ENCODE results near the gene TRPV4. TPM values are rescaled to one million over a fixed set of nuclear protein-coding genes. Genes with fewer than 3 reads are reported as not detected.

The TRPV4 gene
- total RNA-seq, 1 donor from 2014 or later: 0.56 TPM

DNA sequence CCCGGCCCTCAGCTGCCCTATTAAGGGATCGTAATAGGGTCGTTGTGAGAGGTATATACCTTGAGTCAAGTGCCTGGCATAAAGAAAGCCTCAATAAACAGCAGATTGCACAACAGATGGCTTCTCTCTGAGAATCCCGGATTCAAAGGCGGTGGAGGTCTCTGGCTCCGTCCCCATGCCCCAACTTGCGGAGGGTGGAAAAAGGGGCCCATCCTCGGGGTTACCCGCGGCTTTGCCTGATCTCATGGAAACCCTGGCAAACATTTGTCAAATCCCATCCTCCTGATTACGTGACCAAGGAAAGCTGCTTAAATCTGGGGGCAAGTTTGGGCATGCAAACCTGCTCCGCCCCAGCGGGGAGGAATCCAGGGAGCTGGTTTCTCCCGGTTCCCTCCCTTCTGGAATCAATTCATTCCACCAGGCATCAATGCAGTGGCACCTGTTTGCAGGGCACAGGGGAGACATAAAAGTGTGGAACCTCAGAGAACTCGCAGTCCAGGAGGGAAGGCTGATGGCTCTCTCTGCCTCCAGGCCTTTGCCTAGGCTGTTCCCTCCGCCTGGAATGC, 12.3 kb downstream of the TRPV4 start:
- H3K4me3 ChIP-seq: no peak overlapping the region
- H3K27ac ChIP-seq: no peak overlapping the region
- H3F3A ChIP-seq (ENCODE audit: low read depth): peaks cover 9% of the 10 kb centered on the region
- peaks cover 3% of the 10 kb centered on the region for H3K4me1 ChIP-seq
- no peak overlapping the region for H2AFZ ChIP-seq (replicated peaks)
- H3K4me2 ChIP-seq: no peak overlapping the region
- no peaks in the 10 kb centered on the region for H4K20me1 ChIP-seq (ENCODE audit: low read depth)
- H3K27me3 ChIP-seq: no peaks in the 10 kb centered on the region
- H3K79me2 ChIP-seq (ENCODE audit: low read depth): no peaks in the 10 kb centered on the region
- Mint-ChIP-seq H3K36me3 (no peaks in the 10 kb centered on the region), H3K4me3 (no peak overlapping the region), H3K9me3 (no peaks in the 10 kb centered on the region), H3K27me3 (ENCODE audit: insufficient read depth, low read depth) (peaks cover 15% of the 10 kb centered on the region), H3K27ac (no peak overlapping the region), H3K4me1 (peaks cover 12% of the 10 kb centered on the region)
- no peaks in the 10 kb centered on the region for H3K9me3 ChIP-seq (ENCODE audit: low read depth)
- TF ChIP-seq EZH2 (IDR thresholded peaks at IDR 0.05): no peak
- TF ChIP-seq EZH2phosphoT487 (IDR thresholded peaks at IDR 0.05): no peak
- TF ChIP-seq, protein P1, sequence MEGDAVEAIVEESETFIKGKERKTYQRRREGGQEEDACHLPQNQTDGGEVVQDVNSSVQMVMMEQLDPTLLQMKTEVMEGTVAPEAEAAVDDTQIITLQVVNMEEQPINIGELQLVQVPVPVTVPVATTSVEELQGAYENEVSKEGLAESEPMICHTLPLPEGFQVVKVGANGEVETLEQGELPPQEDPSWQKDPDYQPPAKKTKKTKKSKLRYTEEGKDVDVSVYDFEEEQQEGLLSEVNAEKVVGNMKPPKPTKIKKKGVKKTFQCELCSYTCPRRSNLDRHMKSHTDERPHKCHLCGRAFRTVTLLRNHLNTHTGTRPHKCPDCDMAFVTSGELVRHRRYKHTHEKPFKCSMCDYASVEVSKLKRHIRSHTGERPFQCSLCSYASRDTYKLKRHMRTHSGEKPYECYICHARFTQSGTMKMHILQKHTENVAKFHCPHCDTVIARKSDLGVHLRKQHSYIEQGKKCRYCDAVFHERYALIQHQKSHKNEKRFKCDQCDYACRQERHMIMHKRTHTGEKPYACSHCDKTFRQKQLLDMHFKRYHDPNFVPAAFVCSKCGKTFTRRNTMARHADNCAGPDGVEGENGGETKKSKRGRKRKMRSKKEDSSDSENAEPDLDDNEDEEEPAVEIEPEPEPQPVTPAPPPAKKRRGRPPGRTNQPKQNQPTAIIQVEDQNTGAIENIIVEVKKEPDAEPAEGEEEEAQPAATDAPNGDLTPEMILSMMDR (IDR thresholded peaks at IDR 0.05): no peak
- no peaks in the 10 kb centered on the region for H3K36me3 ChIP-seq
- no peak for DNase-seq (ENCODE audit: low spot score)
- no peak overlapping the region for H3K9ac ChIP-seq

DNA sequence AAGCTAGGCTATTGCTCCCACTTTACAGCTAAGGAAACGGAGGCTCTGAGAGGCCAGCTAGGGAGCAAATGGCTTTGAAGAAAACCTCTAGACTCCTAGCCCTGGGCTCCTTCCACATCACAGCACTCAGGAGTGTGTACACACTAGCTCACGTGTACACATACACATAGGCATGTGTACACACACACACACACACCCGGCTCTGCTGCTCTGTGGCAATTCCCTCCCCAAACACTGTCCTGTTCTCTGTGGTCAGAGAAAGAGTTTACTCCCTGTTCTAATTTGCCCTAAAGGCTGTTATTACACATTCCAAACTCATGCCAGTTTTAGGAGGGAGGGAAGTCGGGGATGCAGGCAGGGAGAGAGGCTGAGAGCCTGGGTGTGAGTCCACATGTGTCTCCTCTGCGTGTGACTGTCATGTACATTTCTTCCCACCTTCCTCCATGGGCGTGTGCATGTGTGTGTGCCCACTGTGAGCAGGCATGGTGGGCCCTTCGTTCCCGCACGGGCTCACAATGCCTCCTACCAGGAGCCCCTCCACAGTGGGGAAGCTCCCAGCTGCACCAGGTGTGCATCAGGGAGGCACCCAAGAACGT, 14.2 kb downstream of the TRPV4 start:
- H4K20me1 ChIP-seq (ENCODE audit: low read depth): no peaks in the 10 kb centered on the region
- H3K36me3 ChIP-seq: no peaks in the 10 kb centered on the region
- DNase-seq (ENCODE audit: low spot score): no peak
- no peaks in the 10 kb centered on the region for H3K79me2 ChIP-seq (ENCODE audit: low read depth)
- H3F3A ChIP-seq (ENCODE audit: low read depth): peaks cover 9% of the 10 kb centered on the region
- Mint-ChIP-seq H3K4me1 (peaks cover 12% of the 10 kb centered on the region), H3K9me3 (no peaks in the 10 kb centered on the region), H3K27me3 (ENCODE audit: insufficient read depth, low read depth) (peaks cover 12% of the 10 kb centered on the region), H3K36me3 (no peaks in the 10 kb centered on the region), H3K4me3 (no peak overlapping the region), H3K27ac (peak overlapping the region; percentile 92)
- no peak for TF ChIP-seq EZH2 (IDR thresholded peaks at IDR 0.05)
- H2AFZ ChIP-seq (replicated peaks): no peak overlapping the region
- no peaks in the 10 kb centered on the region for H3K9me3 ChIP-seq (ENCODE audit: low read depth)
- H3K9ac ChIP-seq: no peak overlapping the region
- no peak overlapping the region for H3K4me2 ChIP-seq
- no peak overlapping the region for H3K27ac ChIP-seq
- H3K27me3 ChIP-seq: no peaks in the 10 kb centered on the region
- no peak overlapping the region for H3K4me3 ChIP-seq
- H3K4me1 ChIP-seq: peaks cover 3% of the 10 kb centered on the region

DNA sequence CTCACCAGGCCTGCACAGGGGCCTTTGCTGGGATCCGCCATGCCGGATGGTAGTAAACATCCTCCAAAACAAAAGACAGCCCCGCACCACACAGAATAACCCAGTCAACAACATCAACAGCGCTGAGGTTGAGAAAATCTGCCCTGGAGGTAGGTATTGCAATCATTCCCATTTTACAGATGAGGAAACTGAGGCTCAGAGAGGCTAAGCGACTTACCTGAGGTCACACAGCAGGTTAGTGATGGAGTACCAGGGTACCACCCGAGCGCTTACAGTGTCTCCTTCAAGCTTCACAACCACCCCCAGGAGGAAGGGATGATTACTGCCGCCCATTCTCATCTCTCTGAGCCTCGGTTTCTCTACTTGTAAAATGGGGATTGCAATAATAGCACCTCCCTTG, 14.9 kb downstream of the TRPV4 start:
- no peak for DNase-seq (ENCODE audit: low spot score)
- Mint-ChIP-seq H3K27me3 (ENCODE audit: insufficient read depth, low read depth) (peaks cover 12% of the 10 kb centered on the region), H3K27ac (no peak overlapping the region), H3K4me3 (no peak overlapping the region), H3K36me3 (no peaks in the 10 kb centered on the region), H3K9me3 (no peaks in the 10 kb centered on the region), H3K4me1 (peaks cover 7% of the 10 kb centered on the region)
- peaks cover 3% of the 10 kb centered on the region for H3K4me1 ChIP-seq
- no peak overlapping the region for H3K9ac ChIP-seq
- no peaks in the 10 kb centered on the region for H3K27me3 ChIP-seq
- H3K9me3 ChIP-seq (ENCODE audit: low read depth): no peaks in the 10 kb centered on the region
- no peak overlapping the region for H2AFZ ChIP-seq (replicated peaks)
- H4K20me1 ChIP-seq (ENCODE audit: low read depth): no peaks in the 10 kb centered on the region
- H3K36me3 ChIP-seq: no peaks in the 10 kb centered on the region
- no peak overlapping the region for H3K4me2 ChIP-seq
- H3K4me3 ChIP-seq: no peak overlapping the region
- peaks cover 5% of the 10 kb centered on the region for H3F3A ChIP-seq (ENCODE audit: low read depth)
- TF ChIP-seq EZH2 (IDR thresholded peaks at IDR 0.05): no peak
- TF ChIP-seq, protein P1 (IDR thresholded peaks at IDR 0.05): no peak
- TF ChIP-seq EZH2phosphoT487 (IDR thresholded peaks at IDR 0.05): no peak
- no peaks in the 10 kb centered on the region for H3K79me2 ChIP-seq (ENCODE audit: low read depth)
- H3K27ac ChIP-seq: no peak overlapping the region

DNA sequence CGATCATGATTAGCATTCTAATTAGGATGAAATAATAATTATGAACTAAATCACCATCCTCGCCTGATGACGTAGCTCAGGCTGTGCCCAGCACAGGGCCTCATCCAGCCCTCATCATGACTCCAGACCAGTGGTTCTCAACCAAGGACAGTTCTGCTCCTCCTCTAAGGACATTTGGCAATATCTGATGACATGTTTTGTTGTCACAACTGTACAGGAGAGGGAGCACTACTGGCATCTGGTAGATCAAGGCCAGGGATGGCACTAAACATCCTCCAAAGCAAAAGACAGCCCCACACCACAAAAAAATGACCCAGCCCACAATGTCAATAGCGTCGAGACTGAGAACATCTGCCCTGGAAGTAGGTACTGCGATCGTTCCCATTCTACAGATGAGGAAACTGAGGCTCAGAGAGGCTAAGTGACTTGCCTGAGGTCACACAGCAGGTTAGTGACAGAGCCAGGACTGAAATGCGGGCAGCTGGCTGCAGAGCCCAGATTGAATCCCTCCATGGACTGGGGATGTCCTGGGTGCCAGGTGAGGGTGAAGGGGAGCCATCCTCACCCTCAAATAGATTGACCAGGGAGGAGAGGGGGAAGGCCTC, 15.5 kb downstream of the TRPV4 start:
- no peaks in the 10 kb centered on the region for H4K20me1 ChIP-seq (ENCODE audit: low read depth)

More for the DNA sequence above, 15.5 kb downstream of the TRPV4 start:
- Histone ChIP-seq H3K36me3 (no peaks in the 10 kb centered on the region), H3K4me1 (peaks cover 3% of the 10 kb centered on the region), H3F3A (ENCODE audit: low read depth) (peaks cover 3% of the 10 kb centered on the region), H3K4me2 (no peak overlapping the region), H3K79me2 (ENCODE audit: low read depth) (no peaks in the 10 kb centered on the region), H3K27me3 (no peaks in the 10 kb centered on the region), H3K4me3 (no peak overlapping the region), H3K9me3 (ENCODE audit: low read depth) (no peaks in the 10 kb centered on the region), H2AFZ (replicated peaks) (no peak overlapping the region), H3K27ac (no peak overlapping the region), H3K9ac (no peak overlapping the region)
- Mint-ChIP-seq H3K9me3 (no peaks in the 10 kb centered on the region), H3K4me1 (peaks cover 6% of the 10 kb centered on the region), H3K27me3 (ENCODE audit: insufficient read depth, low read depth) (peaks cover 12% of the 10 kb centered on the region), H3K27ac (no peak overlapping the region), H3K36me3 (no peaks in the 10 kb centered on the region), H3K4me3 (no peak overlapping the region)
- DNase-seq (ENCODE audit: low spot score): no peak
- TF ChIP-seq EZH2phosphoT487 (IDR thresholded peaks at IDR 0.05) (no peak), EZH2 (IDR thresholded peaks at IDR 0.05) (no peak)
- TF ChIP-seq, protein P1 (IDR thresholded peaks at IDR 0.05): no peak

Measured in neural progenitor cell (in vitro differentiated cells).